HG02938 (cell line): ENCODE measurements around the gene MT3.
"Not testable (repeated sequence)": the region's sequence is repeated elsewhere in the genome, so short reads cannot be mapped to it uniquely, and the experiment has no call there.

Source experiments
- ATAC-seq: cut with Tn5 transposase; IDR thresholded peaks from one replicate; pipeline ENCODE4 v1.9.1; 2021; ENCODE audit warnings: mild to moderate bottlenecking, moderate library complexity; ENCODE audit not compliant: unreplicated experiment

The MT3 gene

DNA sequence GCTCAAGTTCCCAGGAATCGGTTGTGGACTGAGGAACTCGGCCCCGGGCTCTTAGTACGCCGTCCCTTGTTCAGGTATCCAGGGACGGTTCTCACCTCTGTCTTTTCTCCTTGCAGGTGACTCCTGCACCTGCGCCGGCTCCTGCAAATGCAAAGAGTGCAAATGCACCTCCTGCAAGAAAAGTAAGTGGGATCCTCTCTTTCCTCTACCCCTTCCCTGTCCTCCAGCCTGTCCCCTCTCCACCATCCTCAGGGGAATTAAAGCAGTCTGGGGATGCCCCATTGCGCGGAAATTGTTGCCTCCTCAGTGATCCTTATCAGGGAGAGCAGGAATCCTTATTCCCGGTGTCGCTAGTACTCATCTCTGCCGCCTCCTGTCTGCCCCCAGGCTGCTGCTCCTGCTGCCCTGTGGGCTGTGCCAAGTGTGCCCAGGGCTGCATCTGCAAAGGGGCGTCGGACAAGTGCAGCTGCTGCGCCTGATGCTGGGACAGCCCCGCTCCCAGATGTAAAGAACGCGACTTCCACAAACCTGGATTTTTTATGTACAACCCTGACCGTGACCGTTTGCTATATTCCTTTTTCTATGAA is 19.6 kb downstream of the MT3 start:
- ATAC-seq, result no peak

DNA sequence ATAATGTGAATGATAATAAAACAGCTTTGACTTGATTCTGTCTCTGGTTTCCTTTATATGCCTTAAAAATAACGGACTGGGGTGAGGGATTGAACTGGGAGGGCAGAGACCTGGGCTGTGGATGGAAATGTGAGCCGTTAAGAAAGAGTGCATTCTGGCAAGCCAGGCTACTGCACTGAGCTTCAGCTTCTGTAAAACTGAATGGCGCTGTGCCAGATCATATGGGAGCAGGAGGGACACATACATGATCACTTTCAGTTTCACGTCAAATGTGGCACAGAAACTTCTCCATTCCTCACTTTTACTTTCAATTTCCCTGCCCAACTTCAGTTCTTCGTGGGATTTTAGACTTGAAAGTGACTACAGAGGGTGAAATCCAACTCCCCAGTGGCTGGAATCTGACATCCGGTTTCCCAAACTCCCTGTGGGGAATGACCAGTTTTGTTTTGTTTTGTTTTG is 20.2 kb downstream of the MT3 start:
- ATAC-seq, result peak; percentile 43

DNA sequence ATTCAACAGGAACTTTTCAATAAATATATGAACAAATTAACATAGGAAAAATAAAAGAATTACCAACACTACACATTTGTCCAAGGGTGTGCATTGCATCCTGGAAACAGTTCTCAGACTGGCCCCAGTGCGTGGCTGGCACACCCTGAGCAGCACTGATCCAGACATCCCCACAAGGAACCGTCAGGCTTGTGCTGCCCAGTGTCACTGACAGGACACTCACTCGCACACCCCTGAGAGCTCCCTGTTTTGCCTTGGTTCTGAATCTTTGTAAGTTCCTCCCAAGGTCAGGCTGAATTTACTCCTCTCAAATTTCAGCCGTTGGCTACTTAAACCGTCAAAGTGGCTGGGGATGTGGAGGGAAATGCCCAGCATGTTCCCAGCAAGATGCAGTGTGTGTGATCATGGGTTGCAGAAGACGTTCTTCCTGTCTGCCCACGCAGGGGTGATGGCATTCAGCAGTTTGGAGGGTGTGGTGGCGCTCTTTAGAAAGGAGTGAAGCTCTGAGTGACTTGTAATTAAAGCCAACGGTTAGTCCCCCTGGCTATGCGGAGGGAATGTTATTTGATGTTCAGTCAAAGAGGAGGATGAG is 20.8 kb downstream of the MT3 start:
- no peak for ATAC-seq

DNA sequence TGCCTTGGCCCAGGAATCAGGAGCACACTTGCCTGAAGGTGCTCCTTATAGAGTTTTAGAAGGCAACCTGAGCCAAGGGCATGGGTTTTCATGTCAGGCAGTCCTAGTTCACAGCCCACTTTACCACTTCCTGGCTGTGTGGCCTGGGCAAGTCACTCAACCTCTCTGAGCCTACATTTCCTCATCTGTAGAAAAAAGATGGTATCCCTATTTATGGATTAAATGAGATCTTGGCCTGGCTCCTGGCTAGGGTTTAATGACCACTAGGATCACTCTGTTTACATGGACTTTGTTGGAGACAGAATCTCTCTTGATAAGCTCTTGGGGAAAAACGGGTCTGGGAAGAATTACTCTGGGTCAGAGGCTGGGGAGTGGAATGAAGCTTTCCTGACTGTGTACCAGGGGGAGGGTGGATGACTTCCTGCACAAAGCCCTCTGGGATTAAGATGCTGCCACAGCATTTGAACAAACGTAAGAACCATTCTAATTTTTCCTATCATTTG is 21.3 kb downstream of the MT3 start:
- no peak for ATAC-seq

DNA sequence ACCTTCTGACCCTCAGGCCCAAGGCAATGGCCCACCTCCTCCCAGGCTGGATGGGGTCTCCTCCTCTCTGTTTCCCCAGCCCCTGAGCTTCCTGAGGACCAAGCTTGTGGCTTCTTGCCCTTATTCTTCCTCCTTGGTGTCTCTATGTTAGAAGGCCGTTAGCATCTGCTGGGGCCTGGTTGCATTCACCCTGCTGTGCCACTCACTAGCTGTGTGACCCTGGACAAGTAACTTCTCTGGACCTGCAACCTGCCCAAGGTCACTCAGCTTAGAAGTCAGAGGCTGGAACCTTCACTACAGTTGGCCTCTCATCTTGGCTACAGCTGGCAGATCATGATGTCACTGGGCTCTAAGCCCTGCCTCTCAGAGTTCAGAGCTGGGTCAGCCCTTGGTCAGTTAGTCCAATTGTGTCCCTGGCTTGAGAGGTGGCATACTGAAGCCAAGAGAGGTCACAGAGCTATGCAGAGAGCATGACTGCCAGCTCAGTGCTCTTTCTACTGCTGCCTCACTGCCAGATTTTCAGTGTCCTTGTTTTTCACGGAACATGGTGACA is 22.0 kb downstream of the MT3 start:
- no peak for ATAC-seq

DNA sequence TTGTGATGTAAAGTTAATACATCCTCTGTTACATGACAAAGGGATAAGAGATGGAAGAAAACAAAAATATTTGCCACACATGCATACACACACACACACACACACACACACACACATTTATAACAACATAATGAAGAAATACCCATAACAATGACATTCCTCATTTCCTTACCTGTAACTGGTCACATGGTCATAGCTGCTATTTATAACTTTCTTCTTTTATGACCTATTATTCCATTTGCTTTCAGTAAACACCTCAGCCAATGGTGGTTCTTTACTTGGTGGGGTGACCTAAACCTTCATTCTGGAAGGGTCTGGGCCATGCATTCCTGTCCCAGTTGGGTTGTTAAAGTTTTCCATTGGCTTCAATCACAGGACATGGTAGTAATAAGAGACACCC is 24.4 kb downstream of the MT3 start:
- ATAC-seq, result no peak

DNA sequence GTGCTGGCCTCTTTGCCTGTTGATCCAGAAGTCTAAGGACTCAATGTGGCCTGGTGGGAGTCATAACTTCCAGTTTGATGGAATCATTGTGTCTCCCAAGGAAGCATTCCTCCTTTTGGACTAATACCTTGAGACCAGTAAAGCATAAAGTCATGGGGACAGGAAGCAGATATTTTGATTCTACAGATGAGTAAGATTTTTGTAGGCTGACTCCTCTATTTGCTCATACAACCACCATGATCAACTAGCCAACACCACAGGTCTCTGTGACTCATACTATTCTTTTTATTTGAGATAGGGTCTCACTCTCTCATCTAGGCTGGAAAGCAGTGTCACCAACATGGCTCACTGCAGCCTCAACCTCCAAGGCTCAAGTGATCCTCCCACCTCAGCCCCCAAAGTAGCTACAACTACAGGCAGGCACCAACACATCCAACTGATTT is 25.2 kb downstream of the MT3 start:
- no peak for ATAC-seq

DNA sequence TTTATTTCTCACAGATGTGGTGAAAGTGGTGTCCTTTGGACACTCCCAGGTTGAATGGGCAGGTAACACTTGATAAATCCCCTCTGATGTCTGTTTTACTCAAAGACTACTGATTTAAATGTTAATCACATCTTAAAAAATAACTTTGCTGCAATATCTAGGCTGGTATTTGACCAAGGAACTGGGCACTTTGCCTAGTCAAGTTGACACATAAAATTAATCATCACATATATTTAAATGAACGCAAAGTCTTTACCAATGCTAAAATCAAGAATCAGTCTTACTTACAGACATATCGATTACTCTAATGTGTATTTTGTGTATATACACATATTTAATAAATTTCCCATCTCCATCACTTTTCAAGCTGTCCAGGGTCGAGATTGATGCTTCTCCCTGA is 26.0 kb downstream of the MT3 start:
- ATAC-seq, result no peak

DNA sequence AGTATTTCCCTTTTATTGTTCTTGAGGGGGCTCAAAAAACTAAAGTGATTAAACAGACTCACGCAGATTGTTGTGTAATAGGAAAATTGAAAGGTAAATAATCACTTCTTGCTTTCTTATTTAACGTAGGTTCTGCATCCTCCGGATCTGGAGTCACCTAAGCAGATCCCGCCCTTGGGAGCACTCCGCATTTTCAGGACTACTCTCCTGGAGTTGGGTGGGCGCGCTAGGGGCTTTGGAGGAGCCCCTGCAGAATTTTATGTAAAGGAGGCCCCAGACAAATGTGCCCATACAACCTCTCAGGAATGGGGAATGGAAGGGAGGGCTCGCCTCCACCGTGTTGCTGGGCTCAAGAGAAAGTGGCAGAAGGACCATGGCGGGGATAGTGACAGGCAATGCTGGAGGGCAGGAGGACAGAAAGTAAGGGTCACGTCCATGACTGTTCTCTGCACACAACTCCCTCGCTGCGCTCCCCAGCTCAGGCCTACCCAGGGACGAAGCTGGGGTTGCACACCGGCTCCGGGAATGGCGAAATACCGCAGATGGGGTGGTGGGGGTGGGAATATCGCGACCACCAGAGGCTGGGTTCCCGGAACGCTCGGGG is 27.4 kb downstream of the MT3 start:
- ATAC-seq, result no peak

DNA sequence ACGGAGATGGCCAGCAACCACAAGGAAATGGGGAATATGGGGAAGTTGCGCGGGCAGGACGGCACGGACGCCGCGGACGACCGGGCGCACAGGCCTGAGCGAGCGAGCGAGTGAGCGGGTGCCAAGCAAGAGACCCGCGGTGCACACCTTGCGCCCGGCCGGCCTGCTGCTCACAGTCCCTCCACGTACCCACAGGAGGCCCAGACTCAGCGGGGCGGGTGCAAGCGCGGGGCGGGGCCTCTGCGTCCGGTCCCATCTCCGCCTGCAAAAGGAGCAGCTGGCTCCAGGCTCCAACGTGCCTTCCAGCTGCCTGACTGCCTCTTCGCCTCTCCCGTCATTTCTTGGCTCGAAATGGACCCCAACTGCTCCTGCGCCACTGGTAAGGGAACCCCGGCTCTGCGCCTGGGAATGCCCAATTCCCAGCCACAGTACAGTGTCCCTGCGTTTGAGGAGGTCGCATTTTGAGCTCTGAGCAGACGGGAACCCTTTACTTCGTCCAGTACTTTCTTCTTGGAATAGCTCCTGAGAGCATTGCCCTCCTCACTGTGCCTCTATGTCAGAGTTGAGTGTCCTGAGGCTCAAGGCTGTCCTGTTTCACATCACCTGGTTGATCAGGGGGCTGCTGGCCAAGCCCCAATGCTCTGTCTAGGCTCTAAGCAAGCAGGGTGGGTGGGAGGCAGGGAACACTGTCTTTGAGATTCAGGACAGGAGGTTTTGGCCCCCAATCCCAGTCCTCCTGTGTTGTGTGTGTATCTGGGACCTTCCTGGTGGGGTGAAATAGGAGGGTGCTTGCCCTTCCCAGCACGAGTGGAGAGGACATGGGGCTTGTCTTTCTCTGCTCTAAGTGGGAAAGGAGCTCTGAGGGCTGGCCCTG is 28.1 kb downstream of the MT3 start:
- ATAC-seq, result no peak

DNA sequence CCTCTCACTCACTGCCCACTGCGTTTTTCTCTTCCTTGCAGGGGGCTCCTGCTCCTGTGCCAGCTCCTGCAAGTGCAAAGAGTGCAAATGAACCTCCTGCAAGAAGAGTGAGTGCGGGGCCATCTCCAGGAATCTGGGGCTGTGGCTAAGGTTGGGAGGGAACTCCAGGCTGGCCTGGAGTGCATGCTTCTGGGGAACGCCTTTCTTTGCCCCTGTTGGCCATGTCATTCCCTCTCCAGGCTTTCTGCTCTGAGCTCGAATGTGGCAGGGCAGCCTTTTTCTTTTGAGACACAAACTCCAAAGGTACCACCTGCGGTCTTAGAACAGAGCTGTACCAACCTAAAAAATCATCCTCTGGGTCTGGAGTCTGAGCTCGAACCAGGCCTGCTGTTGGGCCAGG is 28.8 kb downstream of the MT3 start:
- no peak for ATAC-seq

DNA sequence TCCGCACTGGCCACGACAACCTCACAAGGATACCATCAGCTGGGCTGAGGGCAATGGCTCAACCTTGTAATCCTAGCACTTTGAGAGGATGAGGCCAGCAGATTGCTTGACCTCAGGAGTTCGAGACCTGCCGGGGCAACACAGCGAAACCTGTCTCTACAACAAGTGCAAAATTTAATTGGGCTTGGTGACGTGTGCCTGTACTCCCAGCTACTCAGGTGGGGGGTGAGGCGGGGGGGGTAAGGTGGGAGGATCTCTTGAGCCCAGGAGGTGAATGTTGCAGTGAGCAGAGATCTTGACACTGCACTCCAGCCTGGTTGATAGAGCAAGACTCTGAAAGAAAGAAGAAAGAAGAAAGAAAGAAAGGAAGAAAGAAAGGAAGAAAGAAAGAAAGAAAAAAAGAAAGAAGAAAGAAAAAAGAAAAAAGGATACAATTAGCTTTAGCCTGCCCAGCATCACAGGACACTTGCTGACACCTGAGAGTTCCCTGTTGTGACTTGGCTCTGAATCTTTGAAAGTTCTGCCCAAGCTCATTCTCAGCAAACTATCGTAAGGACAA is 31.1 kb downstream of the MT3 start:
- no peak for ATAC-seq

DNA sequence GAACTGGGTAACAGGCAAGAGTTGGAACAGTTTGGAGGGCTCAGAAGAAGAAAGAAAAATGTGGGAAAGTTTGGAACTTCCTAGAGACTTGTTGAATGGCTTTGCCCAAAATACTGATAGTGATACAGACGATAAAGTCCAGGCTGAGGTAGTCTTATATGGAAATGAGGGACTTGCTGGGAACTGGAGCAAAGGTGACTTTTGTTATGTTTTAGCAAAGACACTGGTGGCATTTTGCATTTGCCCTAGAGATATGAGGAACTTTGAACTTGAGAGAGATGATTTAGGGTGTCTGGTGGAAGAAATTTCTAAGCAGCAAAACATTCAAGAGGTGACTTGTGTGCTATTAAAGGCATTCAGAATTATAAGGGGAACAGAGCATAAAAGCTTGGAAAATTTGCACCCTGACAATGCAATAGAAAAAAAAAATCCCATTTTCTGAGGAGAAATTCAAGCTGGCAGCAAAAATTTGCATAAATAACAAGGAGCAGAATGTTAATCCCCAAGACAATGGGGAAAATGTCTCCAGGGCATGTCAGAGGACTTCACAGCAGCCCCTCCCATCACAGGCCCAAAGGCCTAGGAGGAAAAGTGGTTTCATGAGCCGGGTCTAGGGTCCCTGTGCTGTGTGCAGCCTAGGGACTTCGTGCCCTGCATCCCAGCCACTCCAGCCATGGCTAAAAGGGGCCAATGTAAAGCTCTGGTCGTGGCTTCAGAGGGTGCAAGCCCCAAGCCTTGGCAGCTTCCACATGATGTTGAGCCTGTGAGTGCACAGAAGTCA is 32.5 kb downstream of the MT3 start:
- not testable (repeated sequence) for ATAC-seq

DNA sequence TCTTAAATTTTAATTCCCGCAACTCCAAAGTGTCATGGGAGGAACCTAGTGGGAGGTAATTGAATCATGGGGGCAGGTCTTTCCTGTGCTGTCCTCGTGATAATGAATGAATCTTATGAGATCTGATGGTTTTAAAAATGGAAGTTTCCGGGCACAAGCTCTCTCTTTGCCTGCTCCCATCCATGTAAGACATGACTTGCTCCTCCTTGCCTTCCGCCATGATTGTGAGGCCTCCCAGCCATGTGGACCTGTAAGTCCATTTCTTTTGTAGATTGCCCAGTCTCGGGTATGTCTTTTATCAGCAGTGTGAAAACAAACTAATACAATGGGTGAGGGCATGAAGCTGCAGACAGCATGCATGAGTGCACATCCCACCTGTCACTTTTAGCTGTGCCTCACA is 33.9 kb downstream of the MT3 start:
- ATAC-seq, result not testable (repeated sequence)

DNA sequence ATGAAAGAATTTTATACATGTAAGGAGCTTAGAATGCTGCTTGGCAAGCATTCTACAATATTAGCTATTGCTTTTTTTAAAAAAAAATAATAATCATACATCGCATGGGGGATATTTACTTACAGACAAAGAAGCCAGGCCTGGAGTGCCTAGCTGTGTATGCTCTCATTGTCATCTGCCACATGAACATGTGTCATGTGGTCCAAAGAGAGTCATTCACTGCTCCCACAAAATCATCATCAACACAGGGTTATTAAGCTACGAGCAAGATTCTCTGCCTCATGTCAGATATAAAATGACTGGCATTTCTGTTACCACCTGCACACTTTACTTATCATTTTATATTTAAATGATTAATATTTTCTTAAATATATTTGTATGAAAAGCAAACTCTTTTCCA is 34.3 kb downstream of the MT3 start:
- ATAC-seq, result no peak

DNA sequence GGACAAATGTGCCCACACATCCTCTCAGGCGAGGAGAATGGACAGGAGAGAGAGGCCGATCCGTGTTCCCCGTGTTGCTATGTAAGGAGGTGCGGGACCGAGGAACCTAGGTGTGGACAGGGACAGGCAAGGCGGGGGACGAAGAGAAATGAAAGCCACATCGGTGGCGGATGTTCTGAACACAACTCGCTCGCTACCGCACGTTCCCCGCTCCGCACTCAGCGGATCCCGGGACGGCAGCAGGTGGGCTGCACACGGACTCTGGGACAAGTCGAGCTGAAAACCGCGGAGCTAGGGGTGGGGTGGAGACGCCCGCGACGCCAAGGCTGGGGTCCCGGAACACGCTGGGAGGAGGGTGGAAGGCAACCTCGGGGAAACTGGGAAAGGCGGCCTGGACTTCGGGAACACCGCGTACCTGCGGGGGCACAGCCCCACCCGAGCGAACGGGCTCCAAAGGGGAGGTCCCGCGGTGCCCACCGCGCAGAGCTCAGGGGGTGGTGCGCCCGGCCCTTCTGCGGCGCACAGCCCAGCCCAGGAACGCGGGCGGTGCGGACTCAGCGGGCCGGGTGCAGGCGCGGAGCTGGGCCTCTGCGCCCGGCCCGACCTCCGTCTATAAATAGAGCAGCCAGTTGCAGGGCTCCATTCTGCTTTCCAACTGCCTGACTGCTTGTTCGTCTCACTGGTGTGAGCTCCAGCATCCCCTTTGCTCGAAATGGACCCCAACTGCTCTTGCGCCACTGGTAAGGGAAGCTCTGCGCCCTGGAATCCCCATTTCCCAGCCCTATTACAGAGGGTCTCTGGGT is 36.0 kb downstream of the MT3 start, which contains the start of gene MT1E:
Gene MT1E (plus strand): TSS at position 642 of the 803 bp plus-strand sequence. CDS start 71 bp downstream, at position 713.
- peak; percentile 57 for ATAC-seq

DNA sequence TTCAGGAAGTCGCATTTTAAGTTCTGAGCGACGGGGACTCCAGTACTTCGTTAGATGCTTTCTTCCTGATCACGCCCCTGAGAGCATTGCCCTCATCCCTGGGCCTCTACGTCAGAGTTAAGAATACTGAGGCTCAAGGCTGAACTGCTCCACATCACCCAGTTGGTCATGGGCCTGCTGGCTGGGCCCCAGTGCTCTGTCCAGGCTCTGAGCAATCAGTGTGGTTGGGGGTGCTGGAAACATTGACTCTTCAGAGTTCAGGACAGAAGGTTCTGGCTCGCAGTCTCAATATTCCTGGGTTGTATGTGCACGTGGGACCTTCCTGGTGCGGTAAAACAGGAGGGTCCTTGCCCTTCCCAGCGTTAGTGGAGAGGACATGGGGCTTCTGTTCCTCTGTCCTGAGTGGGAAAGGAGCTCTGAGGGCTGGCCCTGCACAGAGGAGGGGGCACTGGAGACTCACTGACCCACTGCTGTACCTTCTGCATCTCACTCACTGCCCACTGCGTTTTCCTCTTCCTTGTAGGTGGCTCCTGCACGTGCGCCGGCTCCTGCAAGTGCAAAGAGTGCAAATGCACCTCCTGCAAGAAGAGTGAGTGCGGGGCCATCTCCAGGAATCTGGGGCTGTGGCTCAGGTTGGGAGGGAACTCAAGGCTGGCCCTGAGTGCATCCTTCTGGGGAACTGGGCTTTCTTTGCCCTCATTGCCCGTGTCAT is 36.8 kb downstream of the MT3 start:
- ATAC-seq, result no peak

DNA sequence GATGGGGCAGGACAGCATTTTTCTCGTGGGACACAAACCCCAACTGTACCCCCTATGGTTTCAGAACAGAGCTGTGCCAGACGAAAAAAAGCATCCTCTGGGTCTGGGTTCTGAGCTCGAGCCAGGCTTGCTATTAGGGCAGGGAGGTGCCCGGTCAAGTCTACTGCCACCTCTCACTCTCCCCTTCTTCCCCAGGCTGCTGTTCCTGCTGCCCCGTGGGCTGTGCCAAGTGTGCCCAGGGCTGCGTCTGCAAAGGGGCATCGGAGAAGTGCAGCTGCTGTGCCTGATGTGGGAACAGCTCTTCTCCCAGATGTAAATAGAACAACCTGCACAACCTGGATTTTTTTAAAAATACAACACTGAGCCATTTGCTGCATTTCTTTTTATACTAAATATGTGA is 37.4 kb downstream of the MT3 start:
- no peak for ATAC-seq
